Gastrocnemius medialis (tissue), 4 donors: ENCODE results near the gene ALK.

Experiments
- POLR2A ChIP-seq, 2 donors: fragments of 450-650 bp; IDR thresholded peaks; one replicate each; pipeline ENCODE4 v1.6.1; 2017; ENCODE audit warnings: antibody characterized with exemption in 2 of 2, mild to moderate bottlenecking in 2 of 2, moderate library complexity in 2 of 2
- TF ChIP-seq, protein P1 (sequence below), 5 experiments: fragments of 450-650 bp in 3 of 5; fragments of 200-600 bp in 2 of 5; sonication (generic) in 2 of 5; IDR thresholded peaks in 4 of 5; conservative IDR thresholded peaks in 1 of 5; 1 replicate in 4 of 5; 2 replicates in 1 of 5; pipeline ENCODE4 v1.5.1; 2016 to 2019; ENCODE audit warnings: antibody characterized with exemption in 5 of 5, mild to moderate bottlenecking in 3 of 5, moderate library complexity in 3 of 5

DNA sequence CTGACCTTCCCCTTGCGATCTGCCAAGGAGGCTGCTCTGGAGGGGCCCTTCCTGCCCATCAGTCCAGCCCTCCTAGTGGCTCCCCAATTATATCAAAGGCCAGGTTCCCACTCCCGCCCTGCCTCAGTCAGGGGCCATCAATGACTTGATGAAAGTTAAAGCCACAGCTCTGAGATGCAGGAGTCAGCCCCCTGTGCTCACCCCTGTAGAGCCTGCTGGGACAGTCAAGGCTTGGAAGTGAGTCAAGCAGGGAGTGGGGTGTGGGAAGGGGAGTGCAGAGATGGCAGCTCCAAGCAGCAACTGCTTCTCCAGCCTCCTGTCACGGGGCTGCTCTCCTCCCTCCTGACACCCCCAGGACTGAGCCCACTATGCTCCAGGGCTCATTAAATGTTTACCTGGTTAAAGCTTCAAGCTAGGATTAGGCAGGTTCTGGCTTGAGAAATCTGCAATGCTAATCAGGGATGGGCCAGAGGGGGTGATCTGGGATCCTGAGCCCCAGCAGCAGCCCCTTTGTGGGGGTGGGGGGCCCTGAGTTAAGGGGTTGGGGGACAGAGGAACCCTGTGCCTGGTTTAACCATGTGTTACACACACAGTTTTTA is 42.7 kb upstream of the ALK start:
- TF ChIP-seq, protein P1, sequence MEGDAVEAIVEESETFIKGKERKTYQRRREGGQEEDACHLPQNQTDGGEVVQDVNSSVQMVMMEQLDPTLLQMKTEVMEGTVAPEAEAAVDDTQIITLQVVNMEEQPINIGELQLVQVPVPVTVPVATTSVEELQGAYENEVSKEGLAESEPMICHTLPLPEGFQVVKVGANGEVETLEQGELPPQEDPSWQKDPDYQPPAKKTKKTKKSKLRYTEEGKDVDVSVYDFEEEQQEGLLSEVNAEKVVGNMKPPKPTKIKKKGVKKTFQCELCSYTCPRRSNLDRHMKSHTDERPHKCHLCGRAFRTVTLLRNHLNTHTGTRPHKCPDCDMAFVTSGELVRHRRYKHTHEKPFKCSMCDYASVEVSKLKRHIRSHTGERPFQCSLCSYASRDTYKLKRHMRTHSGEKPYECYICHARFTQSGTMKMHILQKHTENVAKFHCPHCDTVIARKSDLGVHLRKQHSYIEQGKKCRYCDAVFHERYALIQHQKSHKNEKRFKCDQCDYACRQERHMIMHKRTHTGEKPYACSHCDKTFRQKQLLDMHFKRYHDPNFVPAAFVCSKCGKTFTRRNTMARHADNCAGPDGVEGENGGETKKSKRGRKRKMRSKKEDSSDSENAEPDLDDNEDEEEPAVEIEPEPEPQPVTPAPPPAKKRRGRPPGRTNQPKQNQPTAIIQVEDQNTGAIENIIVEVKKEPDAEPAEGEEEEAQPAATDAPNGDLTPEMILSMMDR (IDR thresholded peaks at IDR 0.05 in 4 of 5, conservative IDR thresholded peaks at IDR 0.05 in 1 of 5): no peak
- no peak for TF ChIP-seq POLR2A (IDR thresholded peaks at IDR 0.05)
